SH-SY5Y (cell line): ENCODE data around the gene SCN1B.

Source experiments
- GATA2 ChIP-seq: IDR thresholded peaks from 2 replicates; pipeline ENCODE4 v1.6.1; 2011; ENCODE audit warnings: mild to moderate bottlenecking, low read depth, low read length
- GATA3 ChIP-seq: IDR thresholded peaks from 2 replicates; pipeline ENCODE4 v1.6.1; 2011; ENCODE audit warnings: low read depth, mild to moderate bottlenecking, low read length, moderate library complexity

DNA sequence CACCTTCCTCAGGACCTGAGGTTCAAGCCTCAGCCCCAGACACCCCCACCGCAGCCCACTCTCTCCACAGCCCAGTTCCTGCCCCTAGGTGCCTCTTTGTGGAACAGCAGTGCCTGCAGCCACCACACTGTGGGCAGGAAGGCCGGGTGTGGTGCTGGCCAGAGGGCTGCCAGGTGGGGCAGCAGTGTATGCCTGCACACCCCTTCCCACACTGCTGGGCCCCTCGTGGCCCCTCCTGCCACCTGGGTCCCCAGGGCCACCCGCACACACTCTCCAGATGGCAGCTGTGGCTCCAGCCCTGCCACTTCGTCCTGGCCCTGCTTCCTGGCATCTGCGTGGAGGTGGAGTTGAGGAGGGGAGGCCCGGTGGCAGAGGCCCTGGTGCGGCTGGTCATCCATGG is 46.4 kb downstream of the SCN1B start:
- TF ChIP-seq GATA2, result no peak
- no peak for TF ChIP-seq GATA3
